Peyer's patch (tissue), 4 donors: ENCODE data around the gene NAA15. TPM values are rescaled to one million over a fixed set of nuclear protein-coding genes. Genes with fewer than 3 reads are reported as not detected.
"Not testable (repeated sequence)": the region's sequence is repeated elsewhere in the genome, so short reads cannot be mapped to it uniquely, and the experiment has no call there.

ENCODE experiments used
- DNase-seq, 3 donors: peaks; one replicate each; pipeline ENCODE4 v3.0.0-alpha.2; 2017 to 2019
- H3K27ac ChIP-seq, 4 donors: fragments of 200-600 bp; sonication (generic); one replicate each; pipeline ENCODE4 v1.5.1; 2016 to 2019
- H3K27me3 ChIP-seq, 2 donors: fragments of 200-600 bp; sonication (generic); one replicate each; pipeline ENCODE4 v1.5.1; 2019
- H3K36me3 ChIP-seq, 3 donors: fragments of 200-600 bp; sonication (generic); one replicate each; pipeline ENCODE4 v1.5.1; 2016 to 2019
- H3K4me1 ChIP-seq, 4 donors: fragments of 200-600 bp; sonication (generic); one replicate each; pipeline ENCODE4 v1.5.1; 2016 to 2019
- H3K4me3 ChIP-seq, 4 donors: fragments of 200-600 bp; sonication (generic); 1 replicate in 3 of 4; 2 replicates in 1 of 4; pipeline ENCODE4 v1.5.1; 2016 to 2019; ENCODE audit warnings: mild to moderate bottlenecking in 1 of 4
- H3K9me3 ChIP-seq, 4 donors: fragments of 200-600 bp; sonication (generic); one replicate each; pipeline ENCODE4 v1.5.1; 2016 to 2019; ENCODE audit warnings: mild to moderate bottlenecking in 1 of 4
- POLR2A ChIP-seq, 2 donors: fragments of 450-650 bp; IDR thresholded peaks; one replicate each; pipeline ENCODE4 v1.5.1; 2017; ENCODE audit warnings: antibody characterized with exemption in 2 of 2, mild to moderate bottlenecking in 2 of 2, moderate library complexity in 2 of 2
- total RNA-seq, 4 donors: library from RNA; depleted of rRNA; stranded (reverse); fragments of >200 nt; gene quantifications; one replicate each; pipeline ENCODE4 v1.1.0, GENCODE V29; 2016
- TF ChIP-seq, protein P1 (sequence below), 6 experiments: fragments of 450-650 bp in 4 of 6; fragments of 200-600 bp in 2 of 6; sonication (generic) in 1 of 6; IDR thresholded peaks; one replicate each; pipeline ENCODE4 v1.5.1; 2017 to 2019; ENCODE audit warnings: antibody characterized with exemption in 6 of 6, mild to moderate bottlenecking in 3 of 6, moderate library complexity in 1 of 6

The NAA15 gene
- 10 to 100 TPM; 16.6 to 77.6 (median 23.5) TPM for total RNA-seq

DNA sequence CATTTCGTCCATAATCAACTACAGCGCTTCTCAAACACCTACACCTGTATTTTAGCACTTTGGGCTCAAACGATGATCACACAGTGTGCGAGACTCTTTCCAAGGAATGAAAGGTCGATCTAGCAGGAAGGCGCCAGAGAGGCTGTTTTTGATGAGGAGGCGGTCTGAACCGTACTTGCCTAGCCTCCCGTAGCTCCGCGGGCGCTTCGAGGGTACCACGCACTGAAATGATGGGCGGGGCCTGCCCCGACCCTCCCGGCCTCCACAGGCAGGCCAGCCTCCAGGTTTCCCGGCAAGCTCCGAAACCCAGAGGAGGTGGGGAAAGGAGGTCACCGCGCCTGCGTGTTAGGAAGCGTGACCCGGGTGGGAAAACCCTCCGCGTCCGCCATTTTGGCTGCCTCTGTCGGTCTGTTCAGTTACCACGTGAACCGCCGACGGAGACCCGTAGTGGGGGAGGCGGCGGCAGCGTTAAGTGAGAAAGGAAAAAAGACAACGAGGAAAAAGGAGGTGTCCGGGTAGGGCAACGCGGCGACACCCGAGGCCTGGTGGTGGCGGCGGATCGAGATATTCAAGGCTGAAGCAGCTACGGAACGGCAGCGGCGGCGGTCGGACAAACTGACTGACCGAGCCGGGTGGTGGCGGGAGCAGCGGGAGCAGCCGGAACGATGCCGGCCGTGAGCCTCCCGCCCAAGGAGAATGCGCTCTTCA lies at the start of gene NAA15:
Gene NAA15, plus strand, starts transcription at position 393 of the 708 bp plus-strand sequence. Its CDS starts 273 bp downstream, at position 666.
- Histone ChIP-seq H3K4me3 (peak within 1 kb of the TSS; percentile 82 to 99 (median 92)), H3K27ac (peak within 1 kb of the TSS; percentile 90 to 96 (median 93)), H3K9me3 (no peaks in the 10 kb centered on the region), H3K27me3 (no peaks in the 10 kb centered on the region), H3K4me1 (peaks cover 0 to 11% (median 0%) of the 10 kb centered on the region in 4 donors), H3K36me3 (peaks cover 0 to 8% (median 0%) of the 10 kb centered on the region in 3 donors)
- DNase-seq = peak; percentile 94 to 99 (median 98)
- peak; percentile 90 to 92 for TF ChIP-seq POLR2A (IDR thresholded peaks at IDR 0.05)
- TF ChIP-seq, protein P1, sequence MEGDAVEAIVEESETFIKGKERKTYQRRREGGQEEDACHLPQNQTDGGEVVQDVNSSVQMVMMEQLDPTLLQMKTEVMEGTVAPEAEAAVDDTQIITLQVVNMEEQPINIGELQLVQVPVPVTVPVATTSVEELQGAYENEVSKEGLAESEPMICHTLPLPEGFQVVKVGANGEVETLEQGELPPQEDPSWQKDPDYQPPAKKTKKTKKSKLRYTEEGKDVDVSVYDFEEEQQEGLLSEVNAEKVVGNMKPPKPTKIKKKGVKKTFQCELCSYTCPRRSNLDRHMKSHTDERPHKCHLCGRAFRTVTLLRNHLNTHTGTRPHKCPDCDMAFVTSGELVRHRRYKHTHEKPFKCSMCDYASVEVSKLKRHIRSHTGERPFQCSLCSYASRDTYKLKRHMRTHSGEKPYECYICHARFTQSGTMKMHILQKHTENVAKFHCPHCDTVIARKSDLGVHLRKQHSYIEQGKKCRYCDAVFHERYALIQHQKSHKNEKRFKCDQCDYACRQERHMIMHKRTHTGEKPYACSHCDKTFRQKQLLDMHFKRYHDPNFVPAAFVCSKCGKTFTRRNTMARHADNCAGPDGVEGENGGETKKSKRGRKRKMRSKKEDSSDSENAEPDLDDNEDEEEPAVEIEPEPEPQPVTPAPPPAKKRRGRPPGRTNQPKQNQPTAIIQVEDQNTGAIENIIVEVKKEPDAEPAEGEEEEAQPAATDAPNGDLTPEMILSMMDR (IDR thresholded peaks at IDR 0.05) = peak in 1 of 6 experiments; percentile 8

- no peak overlapping the region for H3K27ac ChIP-seq
- no peak overlapping the region for H3K4me3 ChIP-seq
- no peak for TF ChIP-seq POLR2A (IDR thresholded peaks at IDR 0.05)
- TF ChIP-seq, protein P1 (IDR thresholded peaks at IDR 0.05) = no peak
- no peaks in the 10 kb centered on the region for H3K36me3 ChIP-seq
- no peak for DNase-seq
- H3K27me3 ChIP-seq = no peaks in the 10 kb centered on the region
- no peaks in the 10 kb centered on the region for H3K9me3 ChIP-seq
- no peaks in the 10 kb centered on the region for H3K4me1 ChIP-seq
Measured at GRCh38 chr4:139253046-139253445, 48.3 kb upstream of the NAA15 start.

- no peaks in the 10 kb centered on the region for H3K36me3 ChIP-seq
- H3K9me3 ChIP-seq = no peaks in the 10 kb centered on the region
- no peak overlapping the region for H3K4me3 ChIP-seq
- DNase-seq = no peak
- H3K4me1 ChIP-seq = no peaks in the 10 kb centered on the region
- H3K27me3 ChIP-seq = no peaks in the 10 kb centered on the region
- TF ChIP-seq POLR2A (IDR thresholded peaks at IDR 0.05) = no peak
- TF ChIP-seq, protein P1 (IDR thresholded peaks at IDR 0.05) = no peak
- H3K27ac ChIP-seq = no peak overlapping the region
Measured at GRCh38 chr4:139253713-139254112, 47.6 kb upstream of the NAA15 start.

- H3K9me3 ChIP-seq, H3K36me3 ChIP-seq, H3K27me3 ChIP-seq, H3K4me1 ChIP-seq, H3K4me3 ChIP-seq, H3K27ac ChIP-seq, DNase-seq: not testable (repeated sequence)
Measured at GRCh38 chr4:139255581-139255980, 45.7 kb upstream of the NAA15 start.

DNA sequence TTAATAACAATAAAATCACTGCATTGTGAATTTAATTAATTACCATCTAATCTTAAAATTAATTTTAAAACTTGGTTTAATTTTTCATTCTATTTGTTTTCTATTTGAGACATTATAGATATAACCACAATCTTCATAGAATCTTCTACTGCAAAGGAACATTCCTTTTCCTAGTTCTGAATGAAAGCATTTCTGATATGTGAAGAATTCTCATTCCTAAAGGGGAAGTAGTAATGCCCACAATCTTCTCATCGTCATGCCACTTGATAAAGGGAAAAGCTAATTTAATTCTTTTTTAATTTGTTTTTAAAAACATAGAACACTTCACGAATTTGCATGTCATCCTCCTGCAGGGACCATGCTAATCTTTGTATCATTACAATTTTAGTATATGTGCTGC lies 45.0 kb upstream of the NAA15 start:
- TF ChIP-seq, protein P1 (IDR thresholded peaks at IDR 0.05) = no peak
- TF ChIP-seq POLR2A (IDR thresholded peaks at IDR 0.05) = no peak
- no peaks in the 10 kb centered on the region for H3K9me3 ChIP-seq
- H3K36me3 ChIP-seq = no peaks in the 10 kb centered on the region
- no peak overlapping the region for H3K27ac ChIP-seq
- H3K4me3 ChIP-seq = no peak overlapping the region
- DNase-seq = no peak
- H3K27me3 ChIP-seq = no peaks in the 10 kb centered on the region
- no peaks in the 10 kb centered on the region for H3K4me1 ChIP-seq

DNA sequence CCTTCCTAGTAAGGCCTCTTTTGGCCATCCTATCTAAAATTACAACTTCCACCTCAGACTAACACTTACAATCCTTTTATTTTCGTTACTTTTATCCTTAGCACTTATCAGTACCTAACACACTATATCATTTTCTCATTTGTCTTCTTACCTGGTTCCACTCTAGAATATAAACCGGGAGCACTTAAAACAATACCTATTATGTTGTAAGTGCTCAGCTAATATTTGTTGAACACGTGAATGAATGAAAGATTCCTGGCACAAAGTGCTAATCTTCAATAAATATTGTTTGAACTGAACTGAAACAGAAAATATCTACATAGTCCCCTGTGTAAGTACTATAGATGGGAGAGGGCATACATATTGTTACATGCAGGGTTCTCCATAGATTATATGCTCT lies 35.7 kb upstream of the NAA15 start:
- H3K4me3 ChIP-seq = no peak overlapping the region
- no peaks in the 10 kb centered on the region for H3K27me3 ChIP-seq
- H3K36me3 ChIP-seq = no peaks in the 10 kb centered on the region
- no peak for DNase-seq
- H3K4me1 ChIP-seq = peaks cover 0 to 8% (median 0%) of the 10 kb centered on the region in 4 donors
- no peak for TF ChIP-seq POLR2A (IDR thresholded peaks at IDR 0.05)
- TF ChIP-seq, protein P1 (IDR thresholded peaks at IDR 0.05) = no peak
- no peaks in the 10 kb centered on the region for H3K9me3 ChIP-seq
- H3K27ac ChIP-seq = no peak overlapping the region
